SK-N-SH treated with all-trans-retinoic acid at 6 μM for 48 hours (cell line): ENCODE data around the gene LBHD2.

Experiments used
- ARNTL ChIP-seq: fragments of 450-650 bp; formaldehyde crosslinking; IDR thresholded peaks from 2 replicates; pipeline ENCODE4 v1.5.0; 2020; ENCODE audit warnings: low read depth, mild to moderate bottlenecking, moderate library complexity, borderline replicate concordance
- GLIS3 ChIP-seq: fragments of 250-450 bp; sonication (Bioruptor Pico); IDR thresholded peaks from 2 replicates; pipeline ENCODE4 v1.5.0; 2020; ENCODE audit warnings: mild to moderate bottlenecking, moderate library complexity
- OSR1 ChIP-seq: fragments of 250-450 bp; sonication (Bioruptor Pico); IDR thresholded peaks from 2 replicates; pipeline ENCODE4 v1.8.0; 2022; ENCODE audit warnings: moderate library complexity, mild to moderate bottlenecking, inconsistent platforms
- ZFP3 ChIP-seq: fragments of 250-450 bp; sonication (Bioruptor Pico); IDR thresholded peaks from 2 replicates; pipeline ENCODE4 v1.5.0; 2020; ENCODE audit warnings: mild to moderate bottlenecking, moderate library complexity
- ZFP30 ChIP-seq: fragments of 450-650 bp; formaldehyde crosslinking; IDR thresholded peaks from 2 replicates; pipeline ENCODE4 v1.5.0; 2022; ENCODE audit warnings: mild to moderate bottlenecking, moderate library complexity
- ZNF565 ChIP-seq: fragments of 450-650 bp; formaldehyde crosslinking; conservative IDR thresholded peaks from 2 replicates; pipeline ENCODE4 v1.5.0; 2020; ENCODE audit warnings: low read depth, mild to moderate bottlenecking, moderate library complexity
- ZNF70 ChIP-seq: fragments of 450-650 bp; formaldehyde crosslinking; IDR thresholded peaks from 2 replicates; pipeline ENCODE4 v1.5.0; 2020; ENCODE audit warnings: mild to moderate bottlenecking, moderate library complexity
- TF ChIP-seq, protein P1 (sequence below): fragments of 250-450 bp; sonication (Bioruptor Pico); IDR thresholded peaks from 2 replicates; pipeline ENCODE4 v1.5.1; 2020; ENCODE audit warnings: low read depth, mild to moderate bottlenecking, moderate library complexity
- TF ChIP-seq, protein P2 (sequence below): fragments of 250-450 bp; sonication (Bioruptor Pico); IDR thresholded peaks from 2 replicates; pipeline ENCODE4 v1.5.1; 2021; ENCODE audit warnings: mild to moderate bottlenecking, moderate library complexity
- TF ChIP-seq, protein P3 (sequence below): fragments of 250-450 bp; sonication (Bioruptor Pico); IDR thresholded peaks from 2 replicates; pipeline ENCODE4 v1.8.0; 2020; ENCODE audit warnings: mild to moderate bottlenecking, moderate library complexity, borderline replicate concordance

DNA sequence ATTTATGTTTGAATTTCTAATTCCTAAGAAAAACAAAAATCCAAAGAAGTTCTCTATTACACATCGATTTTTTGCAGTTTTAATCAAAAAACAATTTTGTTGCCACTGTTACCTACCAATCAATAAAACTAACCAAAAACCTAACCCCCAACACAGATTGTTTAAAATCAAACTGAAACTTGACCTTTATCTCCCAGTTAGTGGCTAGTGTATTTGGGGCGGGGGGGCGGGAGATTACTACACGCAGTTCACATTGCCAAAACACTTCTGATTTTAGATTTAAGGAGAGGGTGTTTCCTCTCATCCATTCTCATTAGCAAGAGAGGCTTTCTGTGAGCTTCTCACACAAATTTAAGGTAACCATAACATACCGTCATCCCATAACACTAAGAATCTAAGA, 33.1 kb upstream of the LBHD2 start:
- TF ChIP-seq ZNF70 (CRISPR knock-in tag) (no peak), ZNF565 (no peak), OSR1 (CRISPR knock-in tag) (no peak), ZFP3 (CRISPR knock-in tag) (no peak), ARNTL (CRISPR knock-in tag) (no peak), GLIS3 (CRISPR knock-in tag) (no peak), ZFP30 (CRISPR knock-in tag) (no peak)
- TF ChIP-seq, protein P1, sequence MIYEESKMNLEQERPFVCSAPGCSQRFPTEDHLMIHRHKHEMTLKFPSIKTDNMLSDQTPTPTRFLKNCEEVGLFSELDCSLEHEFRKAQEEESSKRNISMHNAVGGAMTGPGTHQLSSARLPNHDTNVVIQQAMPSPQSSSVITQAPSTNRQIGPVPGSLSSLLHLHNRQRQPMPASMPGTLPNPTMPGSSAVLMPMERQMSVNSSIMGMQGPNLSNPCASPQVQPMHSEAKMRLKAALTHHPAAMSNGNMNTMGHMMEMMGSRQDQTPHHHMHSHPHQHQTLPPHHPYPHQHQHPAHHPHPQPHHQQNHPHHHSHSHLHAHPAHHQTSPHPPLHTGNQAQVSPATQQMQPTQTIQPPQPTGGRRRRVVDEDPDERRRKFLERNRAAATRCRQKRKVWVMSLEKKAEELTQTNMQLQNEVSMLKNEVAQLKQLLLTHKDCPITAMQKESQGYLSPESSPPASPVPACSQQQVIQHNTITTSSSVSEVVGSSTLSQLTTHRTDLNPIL (CRISPR knock-in tag): no peak
- TF ChIP-seq, protein P2, sequence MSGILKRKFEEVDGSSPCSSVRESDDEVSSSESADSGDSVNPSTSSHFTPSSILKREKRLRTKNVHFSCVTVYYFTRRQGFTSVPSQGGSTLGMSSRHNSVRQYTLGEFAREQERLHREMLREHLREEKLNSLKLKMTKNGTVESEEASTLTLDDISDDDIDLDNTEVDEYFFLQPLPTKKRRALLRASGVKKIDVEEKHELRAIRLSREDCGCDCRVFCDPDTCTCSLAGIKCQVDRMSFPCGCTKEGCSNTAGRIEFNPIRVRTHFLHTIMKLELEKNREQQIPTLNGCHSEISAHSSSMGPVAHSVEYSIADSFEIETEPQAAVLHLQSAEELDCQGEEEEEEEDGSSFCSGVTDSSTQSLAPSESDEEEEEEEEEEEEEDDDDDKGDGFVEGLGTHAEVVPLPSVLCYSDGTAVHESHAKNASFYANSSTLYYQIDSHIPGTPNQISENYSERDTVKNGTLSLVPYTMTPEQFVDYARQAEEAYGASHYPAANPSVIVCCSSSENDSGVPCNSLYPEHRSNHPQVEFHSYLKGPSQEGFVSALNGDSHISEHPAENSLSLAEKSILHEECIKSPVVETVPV (CRISPR knock-in tag): no peak
- TF ChIP-seq, protein P3, sequence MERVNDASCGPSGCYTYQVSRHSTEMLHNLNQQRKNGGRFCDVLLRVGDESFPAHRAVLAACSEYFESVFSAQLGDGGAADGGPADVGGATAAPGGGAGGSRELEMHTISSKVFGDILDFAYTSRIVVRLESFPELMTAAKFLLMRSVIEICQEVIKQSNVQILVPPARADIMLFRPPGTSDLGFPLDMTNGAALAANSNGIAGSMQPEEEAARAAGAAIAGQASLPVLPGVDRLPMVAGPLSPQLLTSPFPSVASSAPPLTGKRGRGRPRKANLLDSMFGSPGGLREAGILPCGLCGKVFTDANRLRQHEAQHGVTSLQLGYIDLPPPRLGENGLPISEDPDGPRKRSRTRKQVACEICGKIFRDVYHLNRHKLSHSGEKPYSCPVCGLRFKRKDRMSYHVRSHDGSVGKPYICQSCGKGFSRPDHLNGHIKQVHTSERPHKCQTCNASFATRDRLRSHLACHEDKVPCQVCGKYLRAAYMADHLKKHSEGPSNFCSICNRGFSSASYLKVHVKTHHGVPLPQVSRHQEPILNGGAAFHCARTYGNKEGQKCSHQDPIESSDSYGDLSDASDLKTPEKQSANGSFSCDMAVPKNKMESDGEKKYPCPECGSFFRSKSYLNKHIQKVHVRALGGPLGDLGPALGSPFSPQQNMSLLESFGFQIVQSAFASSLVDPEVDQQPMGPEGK (CRISPR knock-in tag): no peak
